Stimulated activated CD4-positive, alpha-beta T cell treated with anti-CD3 and anti-CD28 coated beads, TNF-alpha, amount 100 ng/mL, for 1 hour (primary cell): Measurements from ENCODE around the gene UBE2R2.
"Not testable (repeated sequence)": the region's sequence is repeated elsewhere in the genome, so short reads cannot be mapped to it uniquely, and the experiment has no call there.

Experiments used
- DNase-seq, 3 donors: peaks; one replicate each; pipeline ENCODE4 v3.0.0-alpha.2; 2020; ENCODE audit warnings: low read depth in 3 of 3, low spot score in 1 of 3

Gene UBE2R2

GRCh38 chr9:33837138-33837537 lies 20.2 kb downstream of the UBE2R2 start:
- DNase-seq = no peak

DNA sequence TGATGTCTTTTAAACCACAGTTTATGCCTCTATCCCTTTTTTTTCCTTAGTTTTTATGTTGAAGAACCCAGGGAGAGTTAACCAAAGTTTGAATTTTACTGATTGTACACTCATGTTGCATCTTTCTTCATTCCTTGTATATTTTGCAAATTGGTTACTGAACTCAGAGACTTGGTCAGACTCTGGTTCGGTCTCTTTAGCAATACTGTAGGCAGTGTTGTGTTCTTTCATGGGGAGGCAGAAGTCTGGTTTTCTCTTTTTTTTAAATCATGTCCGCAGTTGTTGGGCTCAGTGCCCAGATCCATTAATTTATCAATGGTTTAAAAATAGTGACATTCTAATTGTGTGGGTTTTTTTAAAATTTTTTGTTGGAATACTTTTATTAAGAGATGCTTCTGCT lies 23.4 kb downstream of the UBE2R2 start:
- DNase-seq = no peak

GRCh38 chr9:33843312-33843961 lies 26.5 kb downstream of the UBE2R2 start:
- no peak for DNase-seq

GRCh38 chr9:33846231-33846630 lies 29.3 kb downstream of the UBE2R2 start:
- DNase-seq = no peak

- not testable (repeated sequence) for DNase-seq
These were observed 30.9 kb downstream of the UBE2R2 start for GRCh38 chr9:33847894-33848205.

- DNase-seq = no peak
These were observed 33.3 kb downstream of the UBE2R2 start for GRCh38 chr9:33850267-33850629.

DNA sequence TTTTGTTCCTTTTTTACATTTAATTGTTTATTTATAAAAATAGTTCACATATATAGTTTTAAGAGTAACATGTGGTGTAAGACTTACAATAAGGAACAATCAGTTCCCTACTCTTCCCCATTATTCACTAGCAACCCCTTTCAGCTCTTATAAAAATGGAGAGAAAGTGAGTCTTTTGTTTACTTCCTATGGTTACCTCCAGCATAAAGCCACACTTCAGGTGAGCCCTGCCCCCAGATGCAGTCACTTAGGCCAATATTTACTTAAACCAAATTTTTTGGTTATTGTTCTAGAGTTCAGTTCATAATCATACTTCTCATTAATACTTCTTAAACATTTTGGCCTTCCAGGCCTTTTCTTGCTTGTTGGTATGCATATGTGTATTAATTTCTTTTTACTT lies 33.7 kb downstream of the UBE2R2 start:
- no peak for DNase-seq

DNA sequence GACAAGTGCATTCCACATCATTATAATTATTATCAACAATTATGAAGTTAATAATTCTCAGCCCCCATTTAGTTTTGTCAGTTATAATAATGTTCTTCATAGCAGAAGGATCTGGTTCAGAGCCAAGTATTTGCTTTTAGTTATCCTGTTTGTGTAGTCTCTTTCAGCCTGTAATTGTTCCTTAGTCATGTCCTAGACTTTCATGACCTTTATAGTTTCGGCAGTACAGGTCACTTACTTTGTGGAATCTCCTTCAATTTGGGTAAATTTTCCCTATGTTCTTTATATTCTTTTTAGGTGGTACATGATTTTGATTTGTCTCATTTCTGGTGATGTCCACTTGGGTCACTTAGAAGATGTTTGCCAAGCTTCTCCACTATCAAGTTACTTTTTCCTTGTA lies 34.3 kb downstream of the UBE2R2 start:
- DNase-seq = no peak

DNA sequence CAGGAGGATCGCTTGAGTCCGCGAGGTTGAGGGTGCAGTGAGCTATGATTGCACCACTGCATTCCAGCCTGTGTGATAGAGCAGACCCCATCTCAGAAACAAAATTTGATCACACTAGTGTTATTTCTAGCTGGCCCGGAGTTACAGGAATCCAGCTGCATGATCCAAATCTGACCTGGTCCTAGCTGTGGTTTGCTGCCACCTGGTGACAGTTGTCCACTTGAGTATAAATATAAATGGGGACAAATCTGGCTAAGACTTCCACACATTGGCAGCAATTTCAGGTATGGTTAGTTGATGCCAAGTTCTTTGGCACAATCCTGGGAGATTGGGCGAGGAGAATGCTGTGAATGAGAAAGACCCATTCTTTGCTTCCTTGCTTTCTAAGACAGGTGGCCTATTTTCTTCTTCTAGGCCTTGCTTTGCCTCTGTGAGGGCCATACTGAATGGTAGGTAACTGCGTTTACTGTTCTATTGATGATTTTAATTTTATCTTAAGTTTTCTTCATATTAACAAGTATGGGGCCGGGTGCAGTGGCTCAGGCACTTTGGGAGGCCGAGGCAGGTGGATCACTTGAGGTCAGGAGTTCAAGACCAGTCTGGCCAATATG lies 35.4 kb downstream of the UBE2R2 start:
- peak; percentile 7 to 31 (median 14) for DNase-seq

GRCh38 chr9:33856247-33856646 lies 39.3 kb downstream of the UBE2R2 start:
- DNase-seq = no peak

GRCh38 chr9:33858423-33858822 lies 41.5 kb downstream of the UBE2R2 start:
- no peak for DNase-seq

DNA sequence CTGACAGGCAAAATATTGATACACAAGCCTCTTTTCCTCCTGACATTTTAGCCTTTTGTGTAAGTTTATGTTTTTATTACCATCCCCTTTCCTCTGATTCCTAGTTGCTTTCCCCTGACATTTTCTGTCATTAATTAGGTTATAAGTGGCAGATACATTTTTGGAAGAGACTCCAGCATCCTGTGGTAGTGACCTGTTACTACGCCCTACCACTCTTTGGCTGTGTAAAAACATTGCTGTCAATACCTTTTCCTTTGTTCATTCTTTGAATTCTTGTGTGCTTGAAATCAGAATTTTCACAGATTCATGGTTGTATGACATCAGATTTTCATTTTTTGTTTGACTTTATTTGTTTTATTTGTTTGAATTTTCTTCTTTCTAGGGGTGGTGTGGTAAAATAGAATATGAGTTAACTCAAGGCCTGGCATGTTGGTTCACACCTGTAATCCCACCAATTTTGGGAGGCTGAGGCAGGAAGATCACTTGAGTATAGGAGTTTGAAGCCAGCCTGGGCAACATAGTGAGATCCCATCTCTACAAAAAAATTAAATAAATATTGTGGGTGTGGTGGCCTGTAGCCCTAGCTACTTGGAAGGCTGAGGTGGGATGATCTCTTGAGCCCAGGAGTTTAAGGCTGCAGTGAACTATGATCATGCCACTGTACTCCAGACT lies 43.4 kb downstream of the UBE2R2 start:
- no peak for DNase-seq

GRCh38 chr9:33861917-33862453 lies 45.0 kb downstream of the UBE2R2 start:
- no peak for DNase-seq

- not testable (repeated sequence) for DNase-seq
These were observed 46.1 kb downstream of the UBE2R2 start for GRCh38 chr9:33863027-33863426.

- DNase-seq = no peak
These were observed 50.9 kb downstream of the UBE2R2 start for GRCh38 chr9:33867747-33868439.

DNA sequence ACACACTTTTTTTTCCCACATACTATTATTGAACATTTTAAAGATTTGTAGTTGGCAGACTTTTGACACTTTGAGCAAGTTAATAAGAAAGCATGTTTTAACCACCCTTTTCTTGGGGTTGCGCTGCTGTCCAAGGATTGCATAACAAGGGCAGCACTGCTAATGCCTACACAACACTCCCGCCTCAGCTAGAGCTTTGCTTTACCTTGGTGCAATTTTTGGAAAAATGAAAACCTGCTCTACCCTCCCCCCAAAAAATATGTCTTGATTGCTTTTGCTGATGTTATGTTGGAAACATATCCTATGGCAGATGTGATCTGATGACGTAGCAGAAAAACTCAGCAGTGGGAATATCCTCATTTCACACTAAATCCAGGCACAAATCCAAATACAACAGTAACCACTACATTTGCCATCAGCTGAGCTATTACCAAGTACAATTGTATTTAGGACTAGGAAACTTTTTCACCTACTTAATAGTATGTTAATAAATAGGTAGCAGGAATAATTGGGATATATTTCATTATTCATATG lies 51.5 kb downstream of the UBE2R2 start:
- DNase-seq = no peak

- DNase-seq = not testable (repeated sequence)
These were observed 52.3 kb downstream of the UBE2R2 start for GRCh38 chr9:33869243-33869642.

DNA sequence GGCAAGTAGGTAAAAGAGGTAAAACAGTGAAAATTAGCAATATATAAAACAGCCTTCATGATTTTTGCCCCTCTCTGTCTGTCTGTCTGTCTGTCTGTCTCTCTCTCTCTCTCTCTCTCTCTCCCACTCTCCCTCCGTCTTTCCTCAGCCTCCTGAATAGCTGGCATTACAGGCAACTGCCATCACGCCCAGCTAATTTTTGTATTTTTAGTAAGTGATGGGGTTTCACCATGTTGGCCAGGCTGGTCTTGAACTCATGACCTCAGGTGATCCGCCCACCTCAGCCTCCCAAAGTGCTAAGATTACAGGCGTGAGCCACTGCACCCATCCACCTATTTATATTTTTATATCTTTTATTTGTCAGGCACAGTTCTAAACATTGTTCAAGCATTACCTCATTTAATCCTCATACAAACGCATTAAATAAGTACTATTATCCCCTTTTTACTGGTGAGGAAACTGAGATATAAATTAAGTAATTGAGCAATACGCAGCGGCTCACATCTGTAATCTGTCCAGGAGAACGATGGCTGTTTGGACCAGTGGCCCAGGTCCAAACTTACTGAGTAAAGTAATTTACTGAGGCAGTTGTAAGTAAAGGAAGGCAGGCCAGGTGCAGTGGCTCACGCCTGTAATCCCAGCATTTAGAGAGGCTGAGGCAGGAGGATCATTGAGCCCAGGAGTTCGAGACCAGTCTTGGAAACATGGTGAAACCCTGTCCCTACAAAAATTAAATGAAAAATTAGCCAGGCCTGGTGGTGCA lies 60.9 kb downstream of the UBE2R2 start:
- no peak for DNase-seq

GRCh38 chr9:33878691-33879366 lies 61.9 kb downstream of the UBE2R2 start:
- DNase-seq = no peak
